CD4-positive, alpha-beta T cell (primary cell): ENCODE data around the gene GET3. TPM values are rescaled to one million over a fixed set of nuclear protein-coding genes. Genes with fewer than 3 reads are reported as not detected.
A peak's percentile ranks its signal among the peaks of the same experiment; 100 is the strongest.

Experiments used
- ATAC-seq: fragments of 200-7000 bp; cut with Tn5 transposase; one replicate; pipeline ENCODE4 v1.10.0; 2022; ENCODE audit warnings: mild to moderate bottlenecking; ENCODE audit not compliant: poor library complexity
- CTCF ChIA-PET: fragments of 350-600 bp; sonication (Branson Sonifier 250); formaldehyde crosslinking; loops from one replicate; lab custom pipeline; 2021; ENCODE audit warnings: antibody characterized with exemption, inconsistent platforms; lab: Charles Lee
- POLR2A ChIA-PET: fragments of 350-600 bp; sonication (Branson Sonifier 250); formaldehyde crosslinking; loops from one replicate; lab custom pipeline; 2021; ENCODE audit warnings: antibody characterized with exemption, inconsistent platforms; lab: Charles Lee
- DNase-seq, 14 experiments: peaks; one replicate each; pipeline ENCODE4 v3.0.0-alpha.2; 2013 to 2020; ENCODE audit warnings: mixed read lengths in 2 of 14
- H3K27ac ChIP-seq, 2 donors: one replicate each; pipeline versions ENCODE4 v1.5.1 to v1.7.0; 2013; ENCODE audit warnings: low read length in 2 of 2, low read depth in 1 of 2, mild to moderate bottlenecking in 1 of 2
- H3K27me3 ChIP-seq, 2 experiments: 1 replicate in 1 of 2; 2 replicates in 1 of 2; pipeline versions ENCODE4 v1.6.1 to v1.7.0; 2013; ENCODE audit warnings: low read length in 2 of 2, control low read depth in 1 of 2, mild to moderate bottlenecking in 1 of 2, moderate library complexity in 1 of 2; ENCODE audit not compliant: insufficient read depth in 2 of 2, control insufficient read depth in 1 of 2
- H3K36me3 ChIP-seq: one replicate; pipeline ENCODE4 v1.6.1; 2013; ENCODE audit warnings: low read length, control low read depth; ENCODE audit not compliant: insufficient read depth
- H3K4me1 ChIP-seq: one replicate; pipeline ENCODE4 v1.6.1; 2013; ENCODE audit warnings: low read length, control low read depth; ENCODE audit not compliant: insufficient read depth
- H3K4me3 ChIP-seq: one replicate; pipeline ENCODE4 v1.5.1; 2013; ENCODE audit warnings: mild to moderate bottlenecking, low read length, moderate library complexity
- H3K9me3 ChIP-seq, 2 experiments: 1 replicate in 1 of 2; 2 replicates in 1 of 2; pipeline versions ENCODE4 v1.6.1 to v1.7.0; 2013; ENCODE audit warnings: low read length in 2 of 2, mild to moderate bottlenecking in 2 of 2, control low read depth in 1 of 2, moderate library complexity in 1 of 2; ENCODE audit not compliant: control insufficient read depth in 1 of 2, insufficient read depth in 1 of 2
- H3K27ac Mint-ChIP-seq: one replicate; pipeline ENCODE4 v1.8.0; 2020; ENCODE audit warnings: mixed read lengths
- H3K27me3 Mint-ChIP-seq: one replicate; pipeline ENCODE4 v1.8.0; 2021; ENCODE audit warnings: mixed read lengths
- H3K36me3 Mint-ChIP-seq: one replicate; pipeline ENCODE4 v1.8.0; 2021; ENCODE audit warnings: low read depth, mixed read lengths
- H3K4me1 Mint-ChIP-seq: one replicate; pipeline ENCODE4 v1.8.0; 2021; ENCODE audit warnings: low read depth, mixed read lengths
- H3K4me3 Mint-ChIP-seq: one replicate; pipeline ENCODE4 v1.8.0; 2020; ENCODE audit warnings: mild to moderate bottlenecking, mixed read lengths
- H3K9me3 Mint-ChIP-seq: one replicate; pipeline ENCODE4 v1.8.0; 2020; ENCODE audit warnings: mixed read lengths
- CTCF ChIP-seq: fragments of 200-600 bp; IDR thresholded peaks from one replicate; pipeline ENCODE4 v1.8.0; 2022; ENCODE audit warnings: antibody characterized with exemption, mild to moderate bottlenecking
- intact Hi-C, 2 experiments: fragments of 100-400 bp; cut with DNase I in 1 of 2; cut with micrococcal nuclease in 1 of 2; formaldehyde crosslinking; loops; one replicate each; pipeline versions ENCODE4 v1.15.1 to v1.9.0; 2023 to 2025; cut with DNase I, micrococcal nuclease
- total RNA-seq, 174 experiments: library from RNA in 2 of 174; stranded (reverse) in 2 of 174; gene quantifications; one replicate each; pipeline ENCODE4 v1.2.3 and lab custom pipeline; 2021 to 2026

Gene GET3
- total RNA-seq, 2 experiments from 2014 or later, result 13.9 to 14.5 TPM

- Histone ChIP-seq H3K27me3 (no peaks in the 10 kb centered on the region), H3K4me3 (peak overlapping the region; percentile 98), H3K27ac (no peak overlapping the region), H3K36me3 (peaks cover 2% of the 10 kb centered on the region), H3K4me1 (peaks cover 23% of the 10 kb centered on the region), H3K9me3 (no peaks in the 10 kb centered on the region)
- H3K9me3 Mint-ChIP-seq, result no peaks in the 10 kb centered on the region
- H3K27ac Mint-ChIP-seq, result no peak overlapping the region
- H3K36me3 Mint-ChIP-seq, result peaks cover 16% of the 10 kb centered on the region
- H3K4me1 Mint-ChIP-seq, result peaks cover 11% of the 10 kb centered on the region
- DNase-seq (no peak), ATAC-seq (no peak)
- intact Hi-C loops, result loop anchor here in 1 of 2 experiments (10.0 kb wide), 1 partner anchor 1191 kb away; the partner anchor contains the start of gene ZNF653
- TF ChIP-seq CTCF, result no peak
- POLR2A ChIA-PET, result interaction anchor here (2.1 to 2.7 kb wide), 2 partner anchors 14 to 27 kb away, joined by 12 to 27 read pairs; partner anchors contain the start of gene DHPS
- no peaks in the 10 kb centered on the region for H3K27me3 Mint-ChIP-seq
- CTCF ChIA-PET, result interaction anchor here (1.0 kb wide), 1 partner anchor 82 kb away, joined by 3 read pairs; no protein-coding TSS in a partner anchor
- H3K4me3 Mint-ChIP-seq, result peak overlapping the region; percentile 79
Measured at GRCh38 chr19:12695514-12695913, 41.8 kb upstream of the GET3 start.

- intact Hi-C loops, result loop anchor here (1.0 to 10.0 kb wide), 4 partner anchors 14 to 1191 kb away; partner anchors contain the start of genes DHPS (in 1 of the 2) and ZNF653 (in 1 of the 2)
Measured at GRCh38 chr19:12695997-12696365, 41.3 kb upstream of the GET3 start.

More at GRCh38 chr19:12695997-12696365, 41.3 kb upstream of the GET3 start:
- peak overlapping the region; percentile 92 for H3K4me3 Mint-ChIP-seq
- Histone ChIP-seq H3K36me3 (peaks cover 6% of the 10 kb centered on the region), H3K4me1 (peaks cover 23% of the 10 kb centered on the region), H3K9me3 (no peaks in the 10 kb centered on the region), H3K4me3 (peak overlapping the region; percentile 98), H3K27me3 (no peaks in the 10 kb centered on the region), H3K27ac (peak overlapping the region in 1 of 2 donors; percentile 90)
- no peak for TF ChIP-seq CTCF
- POLR2A ChIA-PET, result interaction anchor here (1.0 to 2.7 kb wide), 6 partner anchors 15 to 84 kb away, joined by 3 to 27 read pairs (median 6); partner anchors contain the start of genes DHPS, GET3 and ZNF791
- ATAC-seq, result peak; percentile 40
- H3K4me1 Mint-ChIP-seq, result peaks cover 11% of the 10 kb centered on the region
- CTCF ChIA-PET, result interaction anchor here (0.7 to 1.9 kb wide), 4 partner anchors 24 to 82 kb away, joined by 3 to 4 read pairs (median 4); no protein-coding TSS in a partner anchor
- peak overlapping the region; percentile 95 for H3K27ac Mint-ChIP-seq
- DNase-seq, result peak in 1 of 14 experiments; percentile 8
- H3K27me3 Mint-ChIP-seq, result no peaks in the 10 kb centered on the region
- peaks cover 21% of the 10 kb centered on the region for H3K36me3 Mint-ChIP-seq
- no peaks in the 10 kb centered on the region for H3K9me3 Mint-ChIP-seq
